Hematopoietic multipotent progenitor cell (in vitro differentiated cells): Measurements from ENCODE around the gene SEL1L3. TPM values are rescaled to one million over a fixed set of nuclear protein-coding genes. Genes with fewer than 3 reads are reported as not detected.

Experiments
- DNase-seq, 3 donors: peaks; one replicate each; pipeline ENCODE4 v3.0.0-alpha.2; 2011 to 2015; ENCODE audit warnings: low read depth in 2 of 3, low spot score in 2 of 3
- total RNA-seq: library from RNA; depleted of rRNA; stranded (reverse); fragments of >200 nt; gene quantifications from one replicate; pipeline ENCODE4 v1.2.3, GENCODE V29; 2012

SEL1L3 gene
- total RNA-seq, 1 donor = 31.8 TPM

DNA sequence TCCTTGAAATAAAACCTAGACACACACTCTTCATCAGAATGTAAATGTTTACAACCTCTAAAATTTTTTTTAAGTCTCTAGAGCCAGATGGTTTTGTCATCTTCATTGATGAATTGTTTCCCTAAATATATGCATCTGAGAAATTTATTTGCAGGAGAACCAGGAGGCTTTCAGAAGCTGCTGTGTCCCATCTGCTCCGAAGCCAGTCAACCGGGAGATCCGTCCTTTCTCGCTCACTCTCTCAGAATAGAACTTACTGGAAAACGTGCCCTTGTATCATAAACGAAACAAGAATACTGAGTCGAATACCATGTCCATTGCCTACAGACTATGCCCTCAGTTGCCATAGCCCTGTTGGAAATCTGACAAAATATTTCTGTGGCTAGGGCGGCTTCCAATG, 103.7 kb downstream of the SEL1L3 start:
- no peak for DNase-seq

DNA sequence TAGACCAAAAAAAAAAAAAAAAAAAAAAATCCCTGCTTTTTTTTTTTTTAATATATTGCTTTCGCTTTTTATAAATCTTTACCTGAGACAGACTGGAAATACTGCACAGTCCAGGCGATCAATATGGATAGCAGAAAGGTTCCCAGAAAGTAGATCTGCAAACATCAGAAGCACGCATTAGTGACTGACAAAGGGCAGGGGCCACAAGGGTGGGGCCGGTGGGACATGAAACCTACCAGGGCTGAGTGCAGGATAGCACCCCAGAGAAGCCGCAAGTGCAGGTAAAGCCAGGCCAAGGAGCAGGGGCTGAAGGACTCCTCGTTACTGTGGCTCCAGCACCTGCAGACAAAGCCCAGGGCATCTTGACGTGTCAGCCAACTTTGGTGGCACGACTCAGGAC, 105.3 kb downstream of the SEL1L3 start:
- DNase-seq = no peak

DNA sequence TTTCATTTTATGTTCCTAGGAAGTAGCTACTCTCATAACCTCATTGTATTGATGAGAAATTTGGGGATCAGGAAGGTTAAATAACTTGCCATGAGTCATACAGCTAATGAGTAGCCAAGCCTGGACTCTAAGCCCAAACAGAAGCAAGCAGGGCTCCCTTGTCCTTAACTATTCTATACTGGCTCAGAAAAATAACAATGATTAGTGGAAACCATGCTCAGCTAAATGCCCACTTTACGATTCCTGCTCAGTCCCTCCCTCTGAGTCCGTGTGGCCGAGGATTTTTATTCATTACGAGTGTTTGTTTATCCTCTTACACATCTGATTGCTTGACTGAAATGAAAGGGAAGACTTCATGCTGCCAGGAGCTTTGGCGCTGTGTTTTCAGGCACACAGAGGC, 106.3 kb downstream of the SEL1L3 start:
- no peak for DNase-seq

DNA sequence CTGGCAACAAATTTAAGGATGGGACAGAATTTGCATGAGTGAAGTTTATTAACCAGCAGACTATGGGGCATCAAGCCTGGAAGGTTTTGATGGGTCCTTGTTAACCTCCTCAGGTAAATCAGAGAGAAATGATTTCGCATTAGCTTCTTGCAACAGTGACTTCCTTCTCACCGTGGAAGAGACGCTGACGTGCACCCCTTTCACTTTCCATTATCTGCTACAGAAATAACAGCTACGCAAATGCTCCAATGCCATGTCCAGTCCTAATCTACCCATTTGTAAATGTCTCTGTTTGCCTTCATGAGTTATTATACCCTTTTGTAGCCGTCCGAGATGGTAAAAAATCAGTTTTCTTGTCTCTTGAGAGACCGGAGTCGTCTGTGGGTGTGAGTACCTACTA, 106.9 kb downstream of the SEL1L3 start:
- DNase-seq = no peak

- DNase-seq = no peak
These were observed 109.5 kb downstream of the SEL1L3 start for GRCh38 chr4:25753239-25753638.

DNA sequence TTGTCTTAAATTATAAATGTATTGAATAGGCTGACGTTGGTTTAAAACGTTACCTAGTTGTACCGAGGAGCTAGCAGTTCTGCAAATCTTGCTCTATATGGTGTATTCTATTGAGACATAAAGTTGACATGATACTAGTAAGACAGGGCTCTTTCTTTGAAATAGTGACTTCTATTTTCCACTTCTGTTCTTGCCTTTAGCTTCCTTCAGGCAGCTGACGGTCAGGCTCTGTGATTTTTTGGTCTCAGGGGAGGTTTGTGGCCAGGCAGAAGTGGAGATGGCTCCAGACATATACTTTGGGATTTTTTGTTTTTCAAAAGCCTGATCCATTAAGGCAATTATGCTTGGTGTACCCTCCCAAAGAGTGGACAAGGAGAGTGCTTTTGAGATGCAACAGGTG, 111.9 kb downstream of the SEL1L3 start:
- DNase-seq = no peak

GRCh38 chr4:25749150-25749794, 113.5 kb downstream of the SEL1L3 start:
- no peak for DNase-seq

- DNase-seq = no peak
These were observed 118.8 kb downstream of the SEL1L3 start for GRCh38 chr4:25743971-25744370.

DNA sequence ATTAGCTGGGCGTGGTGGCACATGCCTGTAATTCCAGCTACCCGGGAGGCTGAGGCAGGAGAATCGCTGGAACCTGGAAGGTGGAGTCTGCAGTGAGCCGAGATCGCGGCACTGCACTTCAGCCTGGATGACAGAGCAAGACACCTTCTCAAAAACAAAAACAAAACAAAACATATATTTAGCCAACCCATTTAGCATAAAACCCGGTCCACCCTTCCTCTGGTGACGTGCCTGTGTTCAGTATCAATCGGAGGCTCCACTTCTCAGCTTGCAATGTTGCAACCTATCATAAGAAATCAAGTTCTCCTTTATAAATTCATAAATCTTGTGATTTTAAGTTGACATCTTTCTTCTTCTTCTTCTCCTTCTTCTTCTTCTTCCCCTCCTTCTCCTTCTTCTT, 133.2 kb downstream of the SEL1L3 start:
- DNase-seq = no peak

GRCh38 chr4:25728886-25729285, 133.9 kb downstream of the SEL1L3 start:
- DNase-seq = no peak

DNA sequence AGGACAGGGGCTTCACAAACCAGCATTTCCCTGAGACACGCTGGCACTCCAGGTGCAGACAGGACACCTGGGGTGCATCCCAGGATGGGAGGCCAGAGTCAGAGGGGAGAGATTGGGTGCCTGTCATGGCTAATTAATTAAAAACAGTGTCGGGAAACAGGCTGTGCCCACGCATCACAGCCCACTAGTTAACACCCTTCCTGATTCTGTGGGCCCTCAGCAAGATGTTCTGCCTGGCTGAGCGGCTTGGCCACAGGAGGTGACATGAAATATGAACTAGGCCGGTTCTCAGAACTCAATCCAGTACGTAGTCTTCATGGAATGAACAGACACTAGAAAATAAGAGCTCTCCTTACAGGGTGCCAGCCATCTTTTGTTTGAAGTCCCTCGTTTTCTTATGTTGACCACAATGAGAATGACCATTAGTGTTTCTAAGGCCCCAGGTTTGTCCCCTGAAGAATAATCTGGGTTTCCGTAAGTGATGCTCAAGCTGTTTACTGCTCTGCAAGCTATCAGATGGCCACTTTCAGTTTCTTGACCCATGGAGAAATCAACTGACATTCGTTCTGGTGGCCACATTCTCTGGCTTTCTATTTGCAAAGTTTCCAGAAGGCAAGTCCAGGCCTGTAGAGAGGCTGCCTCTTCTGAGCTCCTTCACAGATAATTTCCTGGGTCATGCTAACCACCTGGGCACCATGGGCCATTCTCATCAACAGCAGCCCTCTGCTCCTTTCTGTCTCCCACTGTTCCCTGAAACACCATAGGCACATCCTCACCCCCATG, 134.9 kb downstream of the SEL1L3 start:
- no peak for DNase-seq

- DNase-seq = no peak
These were observed 136.9 kb downstream of the SEL1L3 start for GRCh38 chr4:25725870-25726269.

DNA sequence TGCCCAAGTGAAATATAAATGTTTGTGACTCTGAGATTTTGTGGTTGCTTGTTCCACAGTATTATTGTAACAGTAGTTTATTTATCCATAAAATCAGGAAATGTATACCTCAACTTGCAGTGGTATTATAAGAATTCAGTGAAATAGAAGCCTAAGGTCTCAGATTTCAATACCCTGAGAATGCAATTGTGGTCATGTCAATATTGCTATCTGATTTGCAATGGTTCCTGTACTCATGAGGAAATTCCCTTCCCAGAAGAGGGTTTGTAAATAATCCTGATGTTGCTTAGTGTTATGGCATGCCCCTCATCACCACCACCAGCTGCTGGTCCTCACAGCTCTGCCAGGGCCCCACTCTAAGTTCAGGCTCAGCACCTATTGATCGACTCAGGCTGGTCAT, 139.4 kb downstream of the SEL1L3 start:
- DNase-seq = no peak

DNA sequence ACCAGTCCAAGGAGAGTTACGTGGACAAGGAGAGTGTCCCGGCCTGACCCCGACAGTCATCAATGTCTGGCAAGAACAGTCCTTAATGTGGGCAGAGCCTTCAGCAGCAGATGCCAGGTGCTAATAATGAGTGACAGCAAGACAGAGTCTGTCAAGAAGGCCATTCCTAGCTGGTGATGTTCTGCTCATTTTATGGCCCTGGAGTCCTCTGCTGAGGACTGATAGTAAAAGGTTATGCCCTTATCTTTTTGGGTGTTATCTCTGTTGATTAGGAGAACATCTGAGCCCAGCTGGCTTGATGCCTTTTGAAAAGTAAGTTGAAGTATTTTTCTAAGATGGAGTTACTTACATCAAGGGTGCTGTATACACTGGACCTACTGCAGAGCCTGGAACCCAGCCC, 139.8 kb downstream of the SEL1L3 start:
- no peak for DNase-seq

GRCh38 chr4:25713812-25714211, 149.0 kb downstream of the SEL1L3 start:
- DNase-seq = no peak

DNA sequence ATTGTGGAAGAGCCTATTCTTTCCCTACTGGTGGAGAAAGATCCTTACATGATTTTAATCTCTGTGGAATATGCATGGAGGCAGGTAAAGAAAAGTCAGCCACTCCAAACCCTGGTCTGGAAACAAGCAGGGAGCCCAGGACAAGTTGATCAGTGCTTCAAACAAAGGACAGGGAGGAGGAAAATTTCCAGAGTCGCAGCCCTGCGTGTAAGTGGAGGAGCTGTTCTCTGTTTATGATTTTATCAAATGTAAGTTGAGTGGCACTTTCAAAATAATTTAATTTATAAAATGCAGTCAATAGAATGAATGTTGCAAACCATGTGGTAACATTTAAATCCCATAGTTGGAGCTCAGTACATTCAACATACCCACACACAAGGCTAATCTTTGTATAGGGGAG, 150.2 kb downstream of the SEL1L3 start:
- no peak for DNase-seq

DNA sequence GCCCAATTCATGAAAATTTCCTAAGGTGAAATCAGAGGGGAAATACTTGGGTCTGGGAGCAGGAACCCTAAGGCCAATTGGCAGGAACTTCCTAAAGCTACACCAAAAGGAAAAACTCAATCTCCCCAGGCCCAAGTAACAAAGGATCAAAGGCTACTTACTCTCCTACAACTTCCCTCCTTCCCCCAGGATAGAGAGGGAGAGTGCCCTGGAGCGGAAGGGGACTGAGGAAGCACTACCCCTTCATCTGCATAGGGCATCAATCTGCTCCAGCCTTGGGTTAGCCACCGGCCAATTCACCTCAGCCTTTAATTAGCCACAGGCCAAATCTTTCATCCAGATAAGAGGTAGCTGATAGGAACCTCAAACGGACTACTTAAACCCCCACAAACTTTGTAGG, 152.2 kb downstream of the SEL1L3 start:
- no peak for DNase-seq

- DNase-seq = no peak
These were observed 158.3 kb downstream of the SEL1L3 start for GRCh38 chr4:25704516-25704915.

- DNase-seq = no peak
These were observed 158.9 kb downstream of the SEL1L3 start for GRCh38 chr4:25703731-25704388.

- DNase-seq = no peak
These were observed 159.9 kb downstream of the SEL1L3 start for GRCh38 chr4:25702848-25703247.

DNA sequence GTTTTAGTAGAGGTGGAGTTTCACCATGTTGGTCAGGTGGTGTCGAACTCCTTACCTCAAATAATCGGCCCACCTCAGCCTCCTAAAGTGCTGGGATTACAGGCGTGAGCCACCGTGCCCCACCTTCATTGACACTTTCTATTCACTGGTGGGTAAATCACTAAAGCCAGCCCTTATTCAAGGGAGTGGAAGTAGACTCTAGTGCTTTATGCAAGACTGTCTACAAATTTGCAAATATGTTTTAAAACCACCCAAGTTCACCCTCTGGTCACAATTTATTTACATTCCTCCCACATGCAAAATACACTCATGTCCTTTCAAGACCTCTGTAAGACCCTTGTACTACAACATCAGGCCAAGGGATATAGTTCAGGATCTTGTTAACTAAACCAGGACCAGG, 162.1 kb downstream of the SEL1L3 start:
- DNase-seq = no peak

DNA sequence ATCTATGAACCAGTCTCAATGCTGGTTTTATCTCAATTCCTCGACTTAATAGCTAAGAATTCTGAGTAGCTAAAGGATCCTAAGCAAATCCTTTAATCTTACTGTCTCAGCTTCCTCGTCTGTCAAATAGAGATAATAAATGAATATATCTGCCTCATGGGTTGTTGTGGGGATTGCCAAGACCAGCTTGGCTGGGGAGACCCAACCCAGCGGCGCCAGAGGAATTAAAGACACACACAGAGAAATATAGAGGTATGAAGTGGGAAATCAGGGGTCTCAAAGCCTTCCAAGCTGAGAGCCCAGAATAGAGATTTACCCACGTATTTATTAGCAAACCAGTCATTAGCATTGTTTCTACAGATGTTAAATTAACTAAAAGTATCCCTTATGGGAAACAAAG, 165.3 kb downstream of the SEL1L3 start:
- DNase-seq = no peak
